Keratinocyte (primary cell): ENCODE results near the gene LRRC8D. TPM values are rescaled to one million over a fixed set of nuclear protein-coding genes. Genes with fewer than 3 reads are reported as not detected.

ENCODE experiments used
- DNase-seq: peaks from one replicate; pipeline ENCODE4 v3.0.0-alpha.2; 2011; ENCODE audit warnings: low read depth, missing footprints, low spot score
- FAIRE-seq: peaks from 2 replicates; lab custom pipeline; 2011; peaks lifted over from hg19 to GRCh38; lab: Jason Lieb, UNC
- H2AFZ ChIP-seq: 2 replicates; pipeline ENCODE4 v1.6.0; 2012; ENCODE audit warnings: low read length, control low read depth, inconsistent platforms; ENCODE audit not compliant: control insufficient read depth
- H3K27ac ChIP-seq: 2 replicates; pipeline ENCODE4 v1.5.1; 2011; ENCODE audit warnings: low read length; ENCODE audit not compliant: control insufficient read depth, insufficient read depth
- H3K27me3 ChIP-seq: 3 replicates; pipeline ENCODE4 v1.6.0; 2011; ENCODE audit warnings: low read length; ENCODE audit not compliant: control insufficient read depth, insufficient read depth; ENCODE audit errors: extremely low read depth
- H3K36me3 ChIP-seq, 2 experiments: 2 replicates in 1 of 2; 3 replicates in 1 of 2; pipeline ENCODE4 v1.5.1; 2011; ENCODE audit warnings: low read length in 2 of 2, mild to moderate bottlenecking in 1 of 2; ENCODE audit not compliant: control insufficient read depth in 2 of 2, insufficient read depth in 2 of 2; ENCODE audit errors: extremely low read depth in 1 of 2
- H3K4me1 ChIP-seq: 3 replicates; pipeline ENCODE4 v1.5.1; 2011; ENCODE audit warnings: low read length; ENCODE audit not compliant: control insufficient read depth, insufficient read depth; ENCODE audit errors: extremely low read depth
- H3K4me2 ChIP-seq: 3 replicates; pipeline ENCODE4 v1.6.0; 2011; ENCODE audit warnings: low read depth, low read length; ENCODE audit not compliant: control insufficient read depth, insufficient read depth; ENCODE audit errors: extremely low read depth
- H3K4me3 ChIP-seq, 3 experiments: fragments of 200-600 bp in 1 of 3; sonication (generic) in 1 of 3; 2 replicates in 2 of 3; 3 replicates in 1 of 3; pipeline ENCODE4 v1.5.1; 2011 to 2016; ENCODE audit warnings: low read length in 3 of 3, mild to moderate bottlenecking in 3 of 3, control low read depth in 2 of 3, inconsistent platforms in 1 of 3, low read depth in 1 of 3, mixed read lengths in 1 of 3, mixed run types in 1 of 3, moderate library complexity in 1 of 3; ENCODE audit not compliant: control insufficient read depth in 2 of 3, insufficient read depth in 2 of 3; ENCODE audit errors: extremely low read depth in 1 of 3
- H3K79me2 ChIP-seq: 2 replicates; pipeline ENCODE4 v1.6.0; 2012; ENCODE audit warnings: low read length; ENCODE audit not compliant: control insufficient read depth, insufficient read depth
- H3K9ac ChIP-seq: 3 replicates; pipeline ENCODE4 v1.6.0; 2011; ENCODE audit warnings: low read length; ENCODE audit not compliant: control insufficient read depth, insufficient read depth; ENCODE audit errors: extremely low read depth
- H3K9me1 ChIP-seq: 3 replicates; pipeline ENCODE4 v1.6.0; 2011; ENCODE audit warnings: low read length; ENCODE audit not compliant: control insufficient read depth, insufficient read depth; ENCODE audit errors: extremely low read depth
- H3K9me3 ChIP-seq: 2 replicates; pipeline ENCODE4 v1.5.1; 2012; ENCODE audit warnings: low read depth, low read length; ENCODE audit not compliant: control insufficient read depth
- H4K20me1 ChIP-seq: 3 replicates; pipeline ENCODE4 v1.6.0; 2011; ENCODE audit warnings: low read length; ENCODE audit not compliant: control insufficient read depth, insufficient read depth; ENCODE audit errors: extremely low read depth
- CTCF ChIP-seq, 3 experiments: IDR thresholded peaks in 1 of 3; conservative IDR thresholded peaks in 1 of 3; optimal IDR thresholded peaks in 1 of 3; 2 replicates in 2 of 3; 3 replicates in 1 of 3; pipeline versions ENCODE3 to v1.5.1; 2011; ENCODE audit warnings: low read length in 3 of 3, mild to moderate bottlenecking in 3 of 3, moderate library complexity in 2 of 3, control low read depth in 1 of 3, inconsistent platforms in 1 of 3; ENCODE audit not compliant: insufficient read depth in 2 of 3; ENCODE audit errors: extremely low read depth in 1 of 3
- EZH2 ChIP-seq: IDR thresholded peaks from one replicate; pipeline ENCODE4 v1.6.1; 2012; ENCODE audit warnings: inconsistent platforms, mild to moderate bottlenecking, low read length, moderate library complexity
- dilution Hi-C: fragments of 300-500 bp; cut with MboI; formaldehyde crosslinking; loops from one replicate; pipeline ENCODE4 v1.7.0; 2020; ENCODE audit warnings: low sequenced_read_pairs; ENCODE audit not compliant: extremely low pct_ligation_motif_present
- polyA plus RNA-seq, 5 experiments: library from polyadenylated mRNA; depleted of rRNA in 3 of 5; stranded (reverse) in 3 of 5; stranded (forward) in 1 of 5; unstranded in 1 of 5; fragments of >200 nt; gene quantifications; 1 replicate in 1 of 5; 2 replicates in 3 of 5; 3 replicates in 1 of 5; pipeline versions ENCODE4 v1.2.1 to v1.2.3, GENCODE V29; 2011 to 2012; ENCODE audit warnings: missing spikeins in 2 of 5, low read depth in 1 of 5, low replicate concordance in 1 of 5

LRRC8D gene
- polyA plus RNA-seq, 1 donor (not counting 4 experiments of a cell fraction or from before 2014, with no cell fraction given), result 54.7 TPM

- no peak overlapping the region for H3K4me3 ChIP-seq
- no peak for TF ChIP-seq EZH2
- no peak for TF ChIP-seq CTCF (optimal IDR thresholded peaks at IDR 0.05 in 1 of 3, IDR thresholded peaks at IDR 0.05 in 1 of 3, conservative IDR thresholded peaks at IDR 0.05 in 1 of 3; ENCODE audit: extremely low read depth in 1 of 3, insufficient read depth in 2 of 3, low read length in 3 of 3)
- H3K4me1 ChIP-seq, result peaks cover 7% of the 10 kb centered on the region
- peaks cover 4% of the 10 kb centered on the region in 2 experiments for H3K36me3 ChIP-seq
- H3K79me2 ChIP-seq, result peaks cover 9% of the 10 kb centered on the region
- H3K27ac ChIP-seq, result no peak overlapping the region
- FAIRE-seq (no peak), DNase-seq (no peak)
- H3K9me3 ChIP-seq, result no peaks in the 10 kb centered on the region
- no peak overlapping the region for H3K4me2 ChIP-seq
- no peaks in the 10 kb centered on the region for H3K9me1 ChIP-seq
- H3K27me3 ChIP-seq, result no peaks in the 10 kb centered on the region
- H2AFZ ChIP-seq, result no peak overlapping the region
- H3K9ac ChIP-seq, result no peak overlapping the region
- dilution Hi-C loops, result no loop called here
- H4K20me1 ChIP-seq, result no peaks in the 10 kb centered on the region
Observed at GRCh38 chr1:89870998-89871397, 50.2 kb downstream of the LRRC8D start.

- H3K27ac ChIP-seq, result no peak overlapping the region
- H3K36me3 ChIP-seq, result peaks cover 4% of the 10 kb centered on the region in 2 experiments
- no peak overlapping the region for H2AFZ ChIP-seq
- H3K9me3 ChIP-seq, result no peaks in the 10 kb centered on the region
- H3K9ac ChIP-seq, result no peak overlapping the region
- TF ChIP-seq CTCF (optimal IDR thresholded peaks at IDR 0.05 in 1 of 3, IDR thresholded peaks at IDR 0.05 in 1 of 3, conservative IDR thresholded peaks at IDR 0.05 in 1 of 3; ENCODE audit: extremely low read depth in 1 of 3, insufficient read depth in 2 of 3, low read length in 3 of 3) (no peak), EZH2 (no peak)
- no peaks in the 10 kb centered on the region for H3K9me1 ChIP-seq
- no peak for DNase-seq
- H3K79me2 ChIP-seq, result peaks cover 9% of the 10 kb centered on the region
- no peak overlapping the region for H3K4me2 ChIP-seq
- H3K4me1 ChIP-seq, result no peaks in the 10 kb centered on the region
- no peak overlapping the region for H3K4me3 ChIP-seq
- dilution Hi-C loops, result no loop called here
- no peaks in the 10 kb centered on the region for H3K27me3 ChIP-seq
- no peaks in the 10 kb centered on the region for H4K20me1 ChIP-seq
- FAIRE-seq, result no peak
Observed at GRCh38 chr1:89871768-89872473, 51.1 kb downstream of the LRRC8D start.
